HUES6 (cell line): ENCODE results near the gene FSTL4.
"Not testable (repeated sequence)": the region's sequence is repeated elsewhere in the genome, so short reads cannot be mapped to it uniquely, and the experiment has no call there.

Experiments
- H3K27ac ChIP-seq: 2 replicates; pipeline ENCODE4 v1.7.0; 2013; ENCODE audit warnings: low read depth, mild to moderate bottlenecking, low read length, inconsistent platforms
- H3K27me3 ChIP-seq: 2 replicates; pipeline ENCODE4 v1.6.1; 2013; ENCODE audit warnings: low read length; ENCODE audit not compliant: control insufficient read depth, insufficient read depth
- H3K36me3 ChIP-seq: 2 replicates; pipeline ENCODE4 v1.6.1; 2013; ENCODE audit warnings: low read length; ENCODE audit not compliant: control insufficient read depth, insufficient read depth
- H3K4me1 ChIP-seq: 2 replicates; pipeline ENCODE4 v1.6.1; 2013; ENCODE audit warnings: low read length; ENCODE audit not compliant: control insufficient read depth, insufficient read depth
- H3K4me3 ChIP-seq: 2 replicates; pipeline ENCODE4 v1.5.1; 2013; ENCODE audit warnings: low read depth, low read length
- H3K9ac ChIP-seq: one replicate; pipeline ENCODE4 v1.6.1; 2013; ENCODE audit warnings: mild to moderate bottlenecking, low read length
- H3K9me3 ChIP-seq: 2 replicates; pipeline ENCODE4 v1.6.1; 2013; ENCODE audit warnings: low read depth, low read length; ENCODE audit not compliant: control insufficient read depth, insufficient read depth

FSTL4 gene

DNA sequence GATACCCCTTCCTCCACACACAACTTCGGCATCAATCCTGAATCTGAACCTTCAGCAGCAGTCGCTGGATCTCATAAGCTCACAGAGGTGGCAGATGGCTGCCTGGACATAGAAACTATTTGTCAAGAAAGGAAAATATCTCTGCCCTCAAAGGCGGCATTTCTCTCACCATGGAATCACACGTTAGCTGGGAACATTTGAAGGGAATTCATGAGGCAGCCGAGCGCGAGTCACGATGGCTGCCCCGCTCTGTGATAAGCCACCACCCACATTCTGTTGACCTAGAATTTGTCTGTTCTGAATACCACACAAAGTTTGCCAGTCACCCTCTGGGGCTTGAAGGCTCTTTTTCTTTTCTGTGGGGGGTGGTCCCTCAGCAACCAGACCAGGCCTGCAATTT lies 157.9 kb downstream of the FSTL4 start:
- Histone ChIP-seq H3K4me3 (no peak overlapping the region), H3K27me3 (no peaks in the 10 kb centered on the region), H3K9me3 (no peaks in the 10 kb centered on the region), H3K9ac (no peak overlapping the region), H3K4me1 (peaks cover 7% of the 10 kb centered on the region; the same call in 1 of the 2 replicates), H3K36me3 (no peaks in the 10 kb centered on the region), H3K27ac (no peak overlapping the region)

DNA sequence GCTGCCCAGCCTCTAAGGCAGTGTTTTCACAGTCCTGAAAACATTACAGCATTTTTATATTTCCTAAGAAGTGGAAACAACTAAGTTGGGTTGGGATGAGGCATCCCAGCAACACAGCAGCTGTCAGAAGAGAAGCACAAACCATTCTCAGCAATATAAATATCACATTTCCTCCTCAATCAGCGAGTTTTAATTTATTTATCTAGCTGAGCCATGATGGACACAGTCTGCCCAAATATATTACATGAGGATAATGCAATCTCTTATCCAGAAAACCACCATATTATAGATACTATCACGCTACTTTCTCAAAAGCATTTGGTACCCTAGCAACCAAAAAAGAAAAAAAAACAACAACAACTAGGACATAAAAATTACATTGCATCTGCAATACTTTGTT lies 158.5 kb downstream of the FSTL4 start:
- Histone ChIP-seq H3K4me3 (no peak overlapping the region), H3K27ac (no peak overlapping the region)

GRCh38 chr5:133453084-133453780 lies 159.1 kb downstream of the FSTL4 start:
- Histone ChIP-seq H3K4me1 (peaks cover 7% of the 10 kb centered on the region; the same call in 1 of the 2 replicates), H3K27me3 (no peaks in the 10 kb centered on the region), H3K9ac (no peak overlapping the region), H3K4me3 (no peak overlapping the region), H3K36me3 (no peaks in the 10 kb centered on the region), H3K27ac (no peak overlapping the region), H3K9me3 (no peaks in the 10 kb centered on the region)

More for the DNA sequence above, 158.5 kb downstream of the FSTL4 start:
- no peaks in the 10 kb centered on the region for H3K27me3 ChIP-seq
- no peaks in the 10 kb centered on the region for H3K36me3 ChIP-seq
- H3K9me3 ChIP-seq, result no peaks in the 10 kb centered on the region
- H3K4me1 ChIP-seq, result peaks cover 7% of the 10 kb centered on the region; the same call in 1 of the 2 replicates
- no peak overlapping the region for H3K9ac ChIP-seq

DNA sequence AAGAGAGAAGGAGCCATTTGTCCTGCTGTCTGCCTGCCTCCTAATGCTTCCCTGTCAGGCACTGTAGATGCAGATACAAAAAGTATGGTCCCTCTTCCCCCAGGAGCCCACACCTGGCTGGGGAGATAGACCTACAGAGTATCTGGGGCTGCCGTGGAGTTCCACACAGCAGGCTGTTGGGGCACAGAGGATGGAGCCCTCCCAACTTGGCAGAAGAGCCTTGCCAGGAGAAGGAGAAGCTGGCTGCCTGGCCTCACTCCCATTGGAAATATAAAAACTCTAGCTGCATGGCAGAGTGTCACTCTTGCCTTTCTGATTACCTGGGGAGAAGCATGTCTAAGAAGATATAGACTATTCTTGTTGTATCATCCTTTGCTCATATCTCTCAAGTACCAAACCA lies 160.4 kb downstream of the FSTL4 start:
- Histone ChIP-seq H3K9me3 (no peaks in the 10 kb centered on the region), H3K9ac (no peak overlapping the region), H3K36me3 (no peaks in the 10 kb centered on the region), H3K27me3 (no peaks in the 10 kb centered on the region), H3K4me3 (no peak overlapping the region), H3K27ac (no peak overlapping the region), H3K4me1 (no peaks in the 10 kb centered on the region)

GRCh38 chr5:133450286-133450685 lies 162.1 kb downstream of the FSTL4 start:
- no peak overlapping the region for H3K27ac ChIP-seq
- H3K4me3 ChIP-seq, result no peak overlapping the region
- H3K4me1 ChIP-seq, result no peaks in the 10 kb centered on the region
- H3K9ac ChIP-seq, result no peak overlapping the region
- no peaks in the 10 kb centered on the region for H3K36me3 ChIP-seq
- H3K27me3 ChIP-seq, result no peaks in the 10 kb centered on the region
- H3K9me3 ChIP-seq, result no peaks in the 10 kb centered on the region

- Histone ChIP-seq H3K4me1 (no peaks in the 10 kb centered on the region), H3K27ac (no peak overlapping the region), H3K36me3 (no peaks in the 10 kb centered on the region), H3K9me3 (no peaks in the 10 kb centered on the region), H3K4me3 (no peak overlapping the region), H3K27me3 (no peaks in the 10 kb centered on the region), H3K9ac (no peak overlapping the region)
Measured at GRCh38 chr5:133449181-133449580, 163.2 kb downstream of the FSTL4 start.

DNA sequence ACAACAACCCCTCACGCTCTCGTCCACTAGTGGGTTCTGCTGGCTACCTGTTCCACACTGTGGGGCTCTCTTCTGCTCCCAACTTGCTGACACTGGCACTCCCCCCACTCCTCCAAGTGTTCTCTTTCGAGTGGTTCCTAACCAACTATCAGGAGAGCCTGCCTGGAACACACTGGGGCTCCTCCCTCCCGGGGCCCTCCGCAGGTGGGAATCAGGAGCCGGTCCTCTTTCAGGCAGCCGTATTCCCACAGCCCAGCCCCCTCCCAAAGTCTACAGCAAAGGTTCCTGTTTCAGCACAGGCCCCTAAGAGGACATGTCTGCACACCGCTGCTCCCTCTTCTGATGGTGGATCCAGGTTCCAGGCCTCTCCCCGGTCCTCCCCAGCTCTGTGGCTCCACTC lies 165.9 kb downstream of the FSTL4 start:
- H3K4me1 ChIP-seq, result no peaks in the 10 kb centered on the region
- H3K36me3 ChIP-seq, result no peaks in the 10 kb centered on the region
- H3K9ac ChIP-seq, result no peak overlapping the region
- no peak overlapping the region for H3K4me3 ChIP-seq
- H3K27me3 ChIP-seq, result no peaks in the 10 kb centered on the region
- no peaks in the 10 kb centered on the region for H3K9me3 ChIP-seq
- no peak overlapping the region for H3K27ac ChIP-seq

DNA sequence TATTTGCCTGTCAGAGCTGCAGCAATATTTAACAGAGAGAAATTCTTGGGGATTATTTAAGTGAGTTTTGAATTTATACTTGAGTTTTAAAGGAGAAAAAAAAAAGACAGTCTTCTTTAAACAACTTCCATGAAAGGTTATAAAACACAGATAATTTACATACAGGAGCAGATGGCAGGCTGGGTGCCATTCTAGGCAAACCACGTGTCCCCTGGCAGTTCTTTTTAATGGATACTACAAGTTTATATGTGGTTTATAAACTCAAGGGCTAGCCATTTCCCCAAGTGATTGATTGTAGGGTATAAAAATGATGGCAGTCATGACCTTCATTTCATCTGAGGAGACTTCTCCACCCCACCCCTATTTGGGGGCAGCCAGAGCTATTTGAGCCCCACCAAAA lies 166.6 kb downstream of the FSTL4 start:
- no peak overlapping the region for H3K27ac ChIP-seq
- no peaks in the 10 kb centered on the region for H3K27me3 ChIP-seq
- H3K4me3 ChIP-seq, result no peak overlapping the region
- H3K9me3 ChIP-seq, result no peaks in the 10 kb centered on the region
- H3K36me3 ChIP-seq, result no peaks in the 10 kb centered on the region
- no peaks in the 10 kb centered on the region for H3K4me1 ChIP-seq
- H3K9ac ChIP-seq, result no peak overlapping the region

DNA sequence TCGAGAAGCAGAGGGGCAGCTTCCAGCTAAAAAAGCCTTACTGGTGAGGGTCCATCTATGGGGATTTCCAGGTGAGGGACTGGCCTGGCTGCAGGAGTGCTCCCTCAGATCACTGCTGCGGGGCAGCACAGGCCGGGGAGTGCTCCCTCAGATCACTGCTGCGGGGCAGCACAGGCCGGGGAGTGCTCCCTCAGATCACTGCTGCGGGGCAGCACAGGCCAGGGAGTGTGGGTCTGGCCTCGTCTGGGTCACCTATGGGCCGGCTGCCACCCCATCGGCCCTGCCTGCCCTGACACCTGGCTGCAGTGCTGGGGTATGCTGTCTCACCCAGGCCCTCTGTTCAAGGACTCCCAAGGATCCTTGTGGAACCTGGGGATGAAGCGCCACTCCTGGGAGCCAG lies 167.1 kb downstream of the FSTL4 start:
- H3K9me3 ChIP-seq, H3K36me3 ChIP-seq, H3K4me1 ChIP-seq, H3K9ac ChIP-seq, H3K4me3 ChIP-seq, H3K27ac ChIP-seq, H3K27me3 ChIP-seq: not testable (repeated sequence)

DNA sequence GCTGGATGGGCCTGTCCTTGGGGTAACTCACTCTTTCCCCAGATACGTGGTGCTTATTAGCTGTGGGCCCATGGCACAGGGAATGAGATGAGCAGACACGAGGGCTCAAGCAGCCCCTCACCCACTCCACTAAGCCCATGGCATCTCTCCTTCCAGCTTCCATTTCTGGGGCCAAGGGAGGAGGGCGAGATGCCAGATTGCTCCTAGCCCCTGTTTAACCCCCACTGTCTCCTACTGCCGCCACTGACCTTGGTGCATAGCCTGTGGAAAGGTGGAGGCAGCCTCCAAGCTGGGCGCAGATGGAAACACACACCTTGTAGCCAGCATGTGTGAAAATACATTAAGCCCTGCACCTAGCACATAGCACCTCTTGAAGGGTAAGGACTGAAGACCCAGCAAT lies 167.6 kb downstream of the FSTL4 start:
- Histone ChIP-seq H3K9ac (no peak overlapping the region), H3K27me3 (no peaks in the 10 kb centered on the region), H3K4me3 (no peak overlapping the region), H3K27ac (no peak overlapping the region), H3K36me3 (no peaks in the 10 kb centered on the region), H3K4me1 (peaks cover 4% of the 10 kb centered on the region), H3K9me3 (no peaks in the 10 kb centered on the region)

DNA sequence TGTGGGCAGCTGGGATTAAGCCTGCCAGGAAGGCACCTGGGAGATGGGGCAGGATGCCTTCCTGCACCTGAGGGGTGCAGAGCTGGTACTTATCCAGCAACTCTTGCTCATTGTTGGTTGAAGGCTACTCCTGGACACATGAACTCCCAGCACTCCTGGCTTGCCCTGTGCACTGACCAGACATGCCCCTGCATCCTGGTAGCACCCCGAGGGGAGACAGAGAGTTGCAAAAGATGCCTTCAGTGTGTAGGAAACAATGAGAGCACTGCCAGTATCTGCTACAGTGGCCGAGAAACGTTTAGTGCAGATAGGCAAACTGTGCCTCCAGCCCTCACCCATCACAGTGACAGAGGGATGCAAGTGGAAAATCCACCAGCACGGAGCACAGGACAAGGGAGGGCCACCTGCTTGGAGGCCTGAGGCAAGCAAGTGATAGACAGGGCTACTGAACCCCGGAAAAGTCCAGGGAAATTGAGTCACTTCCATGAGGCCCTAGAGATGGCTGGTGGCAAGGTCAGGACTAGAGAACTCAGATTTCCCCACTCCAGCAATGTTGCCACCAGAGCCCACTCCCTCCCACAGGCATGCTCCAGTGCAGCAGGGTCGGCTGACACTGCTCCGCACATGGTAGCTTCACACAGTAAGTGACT lies 171.1 kb downstream of the FSTL4 start:
- Histone ChIP-seq H3K9ac (no peak overlapping the region), H3K9me3 (no peaks in the 10 kb centered on the region), H3K36me3 (no peaks in the 10 kb centered on the region), H3K4me3 (no peak overlapping the region), H3K27me3 (no peaks in the 10 kb centered on the region), H3K27ac (no peak overlapping the region), H3K4me1 (peaks cover 7% of the 10 kb centered on the region)
